Calu3 (cell line): ENCODE results near the gene SDK2. TPM values are rescaled to one million over a fixed set of nuclear protein-coding genes. Genes with fewer than 3 reads are reported as not detected.

Source experiments
- BruUV-seq: library from RNA; stranded (reverse); fragments of 400-500 nt; replicated peaks from 2 replicates; lab custom pipeline; 2021; lab: Mats Ljungman, UMichigan
- CTCF ChIA-PET: fragments of 300-600 bp; sonication (Branson Sonifier 250); formaldehyde crosslinking; loops from one replicate; lab custom pipeline; 2022; ENCODE audit warnings: antibody characterized with exemption; lab: Charles Lee
- DNase-seq: peaks from one replicate; pipeline ENCODE4 v3.0.0; 2022
- H3K27ac Mint-ChIP-seq: one replicate; pipeline ENCODE4 v1.8.0; 2022; ENCODE audit warnings: mixed read lengths; ENCODE audit not compliant: unreplicated experiment
- H3K27me3 Mint-ChIP-seq: one replicate; pipeline ENCODE4 v1.8.0; 2022; ENCODE audit warnings: mixed read lengths; ENCODE audit not compliant: unreplicated experiment
- H3K36me3 Mint-ChIP-seq: one replicate; pipeline ENCODE4 v1.8.0; 2022; ENCODE audit warnings: mild to moderate bottlenecking, moderate library complexity, mixed read lengths; ENCODE audit not compliant: insufficient read depth, unreplicated experiment
- H3K4me1 Mint-ChIP-seq: one replicate; pipeline ENCODE4 v1.8.0; 2022; ENCODE audit warnings: mild to moderate bottlenecking, low read depth, mixed read lengths; ENCODE audit not compliant: unreplicated experiment
- H3K4me3 Mint-ChIP-seq: one replicate; pipeline ENCODE4 v1.8.0; 2022; ENCODE audit warnings: mild to moderate bottlenecking, low read depth, moderate library complexity, mixed read lengths; ENCODE audit not compliant: unreplicated experiment
- H3K9me3 Mint-ChIP-seq: one replicate; pipeline ENCODE4 v1.8.0; 2022; ENCODE audit warnings: low read depth, mixed read lengths; ENCODE audit not compliant: unreplicated experiment
- intact Hi-C: fragments of 100-400 bp; cut with micrococcal nuclease; formaldehyde crosslinking; loops from one replicate; pipeline ENCODE4 v1.10.0; 2022; ENCODE audit not compliant: unreplicated experiment
- total RNA-seq: library from RNA; stranded (reverse); gene quantifications from 2 replicates; pipeline ENCODE4 v1.2.3, GENCODE V29; 2022
- TF ChIP-seq, protein P1 (sequence below): fragments of 200-600 bp; IDR thresholded peaks from one replicate; pipeline ENCODE4 v1.8.0; 2022; ENCODE audit warnings: antibody characterized with exemption; ENCODE audit not compliant: unreplicated experiment

Gene SDK2
- total RNA-seq, 1 experiment from 2014 or later, result not detected

DNA sequence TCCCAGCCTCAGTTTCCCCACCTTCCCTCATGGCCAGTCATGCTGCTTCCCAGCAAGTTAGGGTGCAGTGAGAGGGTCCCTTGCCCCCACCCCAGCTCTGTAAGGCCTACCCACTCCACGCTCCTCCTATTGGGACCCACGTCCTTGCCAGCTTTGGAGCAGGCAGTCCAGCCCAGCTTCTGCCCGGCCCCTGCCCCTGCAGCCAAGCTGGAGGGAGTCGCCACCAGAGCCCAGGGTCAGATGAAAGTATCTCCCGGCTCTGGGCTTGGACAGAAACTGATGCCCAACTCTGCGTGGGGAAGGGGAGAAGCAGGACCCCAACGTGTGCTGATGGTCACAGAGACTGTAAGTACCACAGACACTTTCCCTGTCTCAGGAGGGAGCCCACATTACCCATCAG is 32.6 kb downstream of the SDK2 start:
- no peaks in the 10 kb centered on the region for H3K4me1 Mint-ChIP-seq
- CTCF ChIA-PET, result no interaction called here
- no peak for DNase-seq
- intact Hi-C loops, result no loop called here
- peaks cover 76% of the 10 kb centered on the region for H3K27me3 Mint-ChIP-seq
- H3K36me3 Mint-ChIP-seq, result no peaks in the 10 kb centered on the region
- TF ChIP-seq, protein P1, sequence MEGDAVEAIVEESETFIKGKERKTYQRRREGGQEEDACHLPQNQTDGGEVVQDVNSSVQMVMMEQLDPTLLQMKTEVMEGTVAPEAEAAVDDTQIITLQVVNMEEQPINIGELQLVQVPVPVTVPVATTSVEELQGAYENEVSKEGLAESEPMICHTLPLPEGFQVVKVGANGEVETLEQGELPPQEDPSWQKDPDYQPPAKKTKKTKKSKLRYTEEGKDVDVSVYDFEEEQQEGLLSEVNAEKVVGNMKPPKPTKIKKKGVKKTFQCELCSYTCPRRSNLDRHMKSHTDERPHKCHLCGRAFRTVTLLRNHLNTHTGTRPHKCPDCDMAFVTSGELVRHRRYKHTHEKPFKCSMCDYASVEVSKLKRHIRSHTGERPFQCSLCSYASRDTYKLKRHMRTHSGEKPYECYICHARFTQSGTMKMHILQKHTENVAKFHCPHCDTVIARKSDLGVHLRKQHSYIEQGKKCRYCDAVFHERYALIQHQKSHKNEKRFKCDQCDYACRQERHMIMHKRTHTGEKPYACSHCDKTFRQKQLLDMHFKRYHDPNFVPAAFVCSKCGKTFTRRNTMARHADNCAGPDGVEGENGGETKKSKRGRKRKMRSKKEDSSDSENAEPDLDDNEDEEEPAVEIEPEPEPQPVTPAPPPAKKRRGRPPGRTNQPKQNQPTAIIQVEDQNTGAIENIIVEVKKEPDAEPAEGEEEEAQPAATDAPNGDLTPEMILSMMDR, result no peak
- H3K4me3 Mint-ChIP-seq, result no peak overlapping the region
- H3K9me3 Mint-ChIP-seq, result no peaks in the 10 kb centered on the region
- no TSS peak for BruUV-seq
- no peak overlapping the region for H3K27ac Mint-ChIP-seq

DNA sequence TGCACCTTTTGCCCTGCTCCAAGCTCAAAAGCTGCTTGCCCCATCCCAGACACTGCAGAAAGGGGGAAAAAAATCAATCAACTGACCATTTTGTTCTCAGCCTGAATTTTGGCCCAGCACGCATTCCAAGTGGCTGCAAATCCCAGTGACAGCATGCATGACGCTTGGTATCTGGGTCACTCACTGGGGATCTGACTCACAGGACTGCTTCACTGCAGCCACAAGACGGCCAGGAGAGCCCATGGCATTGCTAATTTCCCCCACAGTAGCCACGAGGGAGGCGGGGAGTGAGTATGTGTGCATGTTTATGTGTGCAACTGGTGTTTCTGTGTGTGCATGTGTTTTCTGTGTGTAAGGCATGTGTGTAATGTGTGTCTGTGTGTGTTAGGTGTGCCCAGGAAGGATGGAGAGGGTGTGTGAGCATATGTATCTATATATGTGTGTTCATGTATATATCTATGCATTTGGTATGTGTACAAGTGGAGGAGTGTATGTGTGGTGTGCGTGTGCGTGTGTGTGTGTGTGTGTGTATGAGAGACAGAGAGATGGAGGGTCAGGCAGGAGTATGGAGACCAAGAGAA is 33.8 kb downstream of the SDK2 start:
- Mint-ChIP-seq H3K9me3 (no peaks in the 10 kb centered on the region), H3K27ac (no peak overlapping the region), H3K36me3 (no peaks in the 10 kb centered on the region), H3K4me1 (no peaks in the 10 kb centered on the region), H3K27me3 (peaks cover 76% of the 10 kb centered on the region), H3K4me3 (no peak overlapping the region)
- DNase-seq, result no peak
- intact Hi-C loops, result no loop called here
- BruUV-seq, result no TSS peak
- CTCF ChIA-PET, result no interaction called here
- TF ChIP-seq, protein P1, result no peak

DNA sequence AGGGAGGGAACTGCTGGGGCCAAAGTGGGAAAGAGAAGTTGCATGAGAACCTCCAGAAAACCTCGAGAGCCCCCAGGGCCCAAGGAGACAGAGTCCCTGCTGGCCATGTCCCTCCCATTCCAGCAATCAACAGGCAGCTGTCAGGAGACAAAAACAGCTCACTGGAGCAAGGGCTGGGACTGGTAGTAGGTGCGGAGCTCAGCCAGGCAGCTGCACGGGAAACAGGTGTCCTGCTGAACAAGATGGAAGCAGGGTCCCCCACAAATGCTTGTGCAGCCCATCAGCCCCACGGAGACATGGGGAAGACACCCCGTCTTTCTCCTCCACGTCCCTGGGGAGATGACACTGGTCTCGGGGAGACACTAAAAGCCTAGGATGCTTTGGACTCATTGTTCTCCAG is 34.5 kb downstream of the SDK2 start:
- CTCF ChIA-PET, result no interaction called here
- TF ChIP-seq, protein P1, result no peak
- intact Hi-C loops, result no loop called here
- DNase-seq, result no peak
- no peaks in the 10 kb centered on the region for H3K36me3 Mint-ChIP-seq
- H3K27ac Mint-ChIP-seq, result no peak overlapping the region
- H3K4me3 Mint-ChIP-seq, result no peak overlapping the region
- H3K9me3 Mint-ChIP-seq, result no peaks in the 10 kb centered on the region
- no TSS peak for BruUV-seq
- H3K4me1 Mint-ChIP-seq, result no peaks in the 10 kb centered on the region
- peaks cover 76% of the 10 kb centered on the region for H3K27me3 Mint-ChIP-seq

DNA sequence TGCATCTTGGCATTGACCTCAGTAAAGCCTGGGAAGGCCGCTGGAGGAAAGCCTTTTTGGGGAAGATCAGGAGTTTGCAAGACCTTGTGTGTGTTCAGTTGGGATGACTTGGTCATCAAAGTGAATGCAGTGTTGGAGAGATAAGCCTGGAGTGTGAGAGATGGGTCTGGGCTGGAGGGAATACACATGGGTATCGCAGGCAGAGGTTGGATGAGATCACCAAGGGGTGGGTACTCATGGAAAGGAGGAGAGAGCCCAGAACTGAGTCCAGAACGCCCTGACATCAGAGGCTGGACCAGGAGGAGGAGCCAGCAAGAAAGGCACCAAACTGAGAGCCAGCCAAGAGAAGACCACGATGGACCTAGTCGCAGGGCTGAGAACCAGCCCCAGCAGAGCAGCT is 35.2 kb downstream of the SDK2 start:
- Mint-ChIP-seq H3K4me1 (no peaks in the 10 kb centered on the region), H3K27me3 (peaks cover 76% of the 10 kb centered on the region)
- intact Hi-C loops, result no loop called here

More for the DNA sequence above, 35.2 kb downstream of the SDK2 start:
- Mint-ChIP-seq H3K27ac (no peak overlapping the region), H3K36me3 (no peaks in the 10 kb centered on the region), H3K4me3 (no peak overlapping the region), H3K9me3 (no peaks in the 10 kb centered on the region)
- TF ChIP-seq, protein P1, result no peak
- DNase-seq, result no peak
- BruUV-seq, result no TSS peak
- CTCF ChIA-PET, result no interaction called here
